SK-N-SH treated with all-trans-retinoic acid at 6 μM for 48 hours (cell line): Measurements from ENCODE around the gene PACRGL.

Experiments used
- ARNTL ChIP-seq: fragments of 450-650 bp; formaldehyde crosslinking; IDR thresholded peaks from 2 replicates; pipeline ENCODE4 v1.5.0; 2020; ENCODE audit warnings: low read depth, mild to moderate bottlenecking, moderate library complexity, borderline replicate concordance
- CSDC2 ChIP-seq: fragments of 250-450 bp; sonication (Bioruptor Pico); IDR thresholded peaks from 2 replicates; pipeline ENCODE4 v1.5.0; 2020; ENCODE audit warnings: mild to moderate bottlenecking, moderate library complexity
- ESRRG ChIP-seq: fragments of 250-450 bp; sonication (Bioruptor Pico); IDR thresholded peaks from 2 replicates; pipeline ENCODE4 v1.6.1; 2021; ENCODE audit warnings: mild to moderate bottlenecking
- GLIS3 ChIP-seq: fragments of 250-450 bp; sonication (Bioruptor Pico); IDR thresholded peaks from 2 replicates; pipeline ENCODE4 v1.5.0; 2020; ENCODE audit warnings: mild to moderate bottlenecking, moderate library complexity
- OSR1 ChIP-seq: fragments of 250-450 bp; sonication (Bioruptor Pico); IDR thresholded peaks from 2 replicates; pipeline ENCODE4 v1.8.0; 2022; ENCODE audit warnings: moderate library complexity, mild to moderate bottlenecking, inconsistent platforms
- PATZ1 ChIP-seq: fragments of 250-450 bp; sonication (Bioruptor Pico); IDR thresholded peaks from 2 replicates; pipeline ENCODE4 v1.8.0; 2020; ENCODE audit warnings: mild to moderate bottlenecking, moderate library complexity, borderline replicate concordance
- POU6F1 ChIP-seq: fragments of 250-450 bp; sonication (Bioruptor Pico); IDR thresholded peaks from 2 replicates; pipeline ENCODE4 v1.8.0; 2021; ENCODE audit warnings: low read depth, mild to moderate bottlenecking, moderate library complexity, borderline replicate concordance
- PPARA ChIP-seq: fragments of 250-450 bp; sonication (Bioruptor Pico); IDR thresholded peaks from 2 replicates; pipeline ENCODE4 v1.5.0; 2020; ENCODE audit warnings: mild to moderate bottlenecking, borderline replicate concordance
- RARB ChIP-seq: fragments of 250-450 bp; sonication (Bioruptor Pico); IDR thresholded peaks from 2 replicates; pipeline ENCODE4 v1.8.0; 2021; ENCODE audit warnings: mild to moderate bottlenecking, moderate library complexity
- TCF4 ChIP-seq: fragments of 250-450 bp; sonication (Bioruptor Pico); IDR thresholded peaks from 2 replicates; pipeline ENCODE4 v1.8.0; 2021; ENCODE audit warnings: mild to moderate bottlenecking, moderate library complexity, borderline replicate concordance
- ZC3H10 ChIP-seq: fragments of 250-450 bp; sonication (Bioruptor Pico); IDR thresholded peaks from 2 replicates; pipeline ENCODE4 v1.5.1; 2021; ENCODE audit warnings: mild to moderate bottlenecking, moderate library complexity
- ZFP3 ChIP-seq: fragments of 250-450 bp; sonication (Bioruptor Pico); IDR thresholded peaks from 2 replicates; pipeline ENCODE4 v1.5.0; 2020; ENCODE audit warnings: mild to moderate bottlenecking, moderate library complexity
- TF ChIP-seq, protein P1 (sequence below): fragments of 250-450 bp; sonication (Bioruptor Pico); IDR thresholded peaks from 2 replicates; pipeline ENCODE4 v1.5.1; 2021; ENCODE audit warnings: mild to moderate bottlenecking, moderate library complexity
- TF ChIP-seq, protein P2 (sequence below): fragments of 250-450 bp; sonication (Bioruptor Pico); IDR thresholded peaks from 2 replicates; pipeline ENCODE4 v1.5.1; 2020; ENCODE audit warnings: low read depth, mild to moderate bottlenecking, moderate library complexity

GRCh38 chr4:20687864-20688263, 12.4 kb upstream of the PACRGL start:
- TF ChIP-seq RARB (CRISPR knock-in tag) (no peak), PATZ1 (CRISPR knock-in tag) (no peak), OSR1 (CRISPR knock-in tag) (no peak), PPARA (no peak), ZFP3 (CRISPR knock-in tag) (no peak), ESRRG (CRISPR knock-in tag) (no peak), TCF4 (CRISPR knock-in tag) (no peak), GLIS3 (CRISPR knock-in tag) (no peak), ARNTL (CRISPR knock-in tag) (no peak), CSDC2 (CRISPR knock-in tag) (no peak), POU6F1 (no peak), ZC3H10 (CRISPR knock-in tag) (no peak)
- TF ChIP-seq, protein P1, sequence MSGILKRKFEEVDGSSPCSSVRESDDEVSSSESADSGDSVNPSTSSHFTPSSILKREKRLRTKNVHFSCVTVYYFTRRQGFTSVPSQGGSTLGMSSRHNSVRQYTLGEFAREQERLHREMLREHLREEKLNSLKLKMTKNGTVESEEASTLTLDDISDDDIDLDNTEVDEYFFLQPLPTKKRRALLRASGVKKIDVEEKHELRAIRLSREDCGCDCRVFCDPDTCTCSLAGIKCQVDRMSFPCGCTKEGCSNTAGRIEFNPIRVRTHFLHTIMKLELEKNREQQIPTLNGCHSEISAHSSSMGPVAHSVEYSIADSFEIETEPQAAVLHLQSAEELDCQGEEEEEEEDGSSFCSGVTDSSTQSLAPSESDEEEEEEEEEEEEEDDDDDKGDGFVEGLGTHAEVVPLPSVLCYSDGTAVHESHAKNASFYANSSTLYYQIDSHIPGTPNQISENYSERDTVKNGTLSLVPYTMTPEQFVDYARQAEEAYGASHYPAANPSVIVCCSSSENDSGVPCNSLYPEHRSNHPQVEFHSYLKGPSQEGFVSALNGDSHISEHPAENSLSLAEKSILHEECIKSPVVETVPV (CRISPR knock-in tag): no peak
- TF ChIP-seq, protein P2, sequence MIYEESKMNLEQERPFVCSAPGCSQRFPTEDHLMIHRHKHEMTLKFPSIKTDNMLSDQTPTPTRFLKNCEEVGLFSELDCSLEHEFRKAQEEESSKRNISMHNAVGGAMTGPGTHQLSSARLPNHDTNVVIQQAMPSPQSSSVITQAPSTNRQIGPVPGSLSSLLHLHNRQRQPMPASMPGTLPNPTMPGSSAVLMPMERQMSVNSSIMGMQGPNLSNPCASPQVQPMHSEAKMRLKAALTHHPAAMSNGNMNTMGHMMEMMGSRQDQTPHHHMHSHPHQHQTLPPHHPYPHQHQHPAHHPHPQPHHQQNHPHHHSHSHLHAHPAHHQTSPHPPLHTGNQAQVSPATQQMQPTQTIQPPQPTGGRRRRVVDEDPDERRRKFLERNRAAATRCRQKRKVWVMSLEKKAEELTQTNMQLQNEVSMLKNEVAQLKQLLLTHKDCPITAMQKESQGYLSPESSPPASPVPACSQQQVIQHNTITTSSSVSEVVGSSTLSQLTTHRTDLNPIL (CRISPR knock-in tag): no peak
